ENCODE data around the gene CYP4F2. TPM values are rescaled to one million over a fixed set of nuclear protein-coding genes. Genes with fewer than 3 reads are reported as not detected.

CYP4F2 gene
- total and polyA plus RNA-seq, 2 of the 8 experiments (the other 6 are each of a cell fraction or from before 2014, with no cell fraction given), result not detected

DNA sequence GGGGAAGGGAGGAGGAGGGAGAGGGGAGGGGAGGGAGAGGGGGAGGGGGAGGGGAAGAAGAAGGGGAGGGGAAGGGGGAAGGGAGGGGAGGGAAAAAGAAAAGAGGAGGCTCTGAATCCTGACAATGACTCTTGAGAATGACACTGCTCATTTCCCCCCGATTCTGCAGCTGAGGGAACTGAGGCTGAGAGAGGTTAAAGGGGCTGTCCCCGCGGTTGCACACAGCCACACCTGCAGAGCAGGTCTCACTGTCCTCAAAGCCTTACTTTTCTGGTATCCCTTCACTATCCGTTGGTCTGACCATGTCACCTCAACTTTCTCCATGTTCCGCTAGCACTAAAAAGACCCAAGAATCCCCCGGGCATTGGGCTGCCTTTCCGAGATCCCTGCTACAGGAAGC is 35.4 kb downstream of the CYP4F2 start:
- H2BK15ac ChIP-seq (ENCODE audit: low read length), result no peak overlapping the region
- no peak overlapping the region for H2BK5ac ChIP-seq (ENCODE audit: low read depth, low read length)
- no peaks in the 10 kb centered on the region for H4K20me1 ChIP-seq (replicated peaks in 1 of 2; ENCODE audit: control insufficient read depth in 1 of 2, insufficient read depth in 2 of 2, low read length in 2 of 2)
- WGBS, 2 experiments (ENCODE audit: extremely low coverage in 1 of 2, insufficient coverage in 1 of 2, insufficient read length in 1 of 2, insufficient replicate concordance in 2 of 2, low coverage in 1 of 2, low lambda C conversion rate in 2 of 2, missing lambda C conversion rate in 1 of 2), result 75% methylated on average over 5 of the region's 7 CpGs; no CpG with 5 or more reads in 1 of the 2 experiments
- no peak overlapping the region for H2AK5ac ChIP-seq (ENCODE audit: low read depth, low read length)
- H3K36me3 ChIP-seq (ENCODE audit: control insufficient read depth in 2 of 4, insufficient read depth in 4 of 4, low read length in 3 of 4), result no peaks in the 10 kb centered on the region
- no peak overlapping the region for H3K14ac ChIP-seq (ENCODE audit: insufficient read length)
- H3K9ac ChIP-seq (replicated peaks in 1 of 4; ENCODE audit: extremely low read depth in 1 of 4, low read depth in 3 of 4, low read length in 3 of 4), result no peak overlapping the region
- DNase-seq (ENCODE audit: low read depth in 1 of 2, low spot score in 2 of 2), result no peak
- no peak overlapping the region for H2AFZ ChIP-seq (ENCODE audit: low read length)
- no peak overlapping the region for H4K91ac ChIP-seq (replicated peaks; ENCODE audit: insufficient read length, low read length)
- no peak overlapping the region for H3K4ac ChIP-seq (replicated peaks; ENCODE audit: insufficient read length, low read depth, low read length)
- ChIA-PET POLR2A (ENCODE audit: partially characterized antibody) (no interaction called here), CTCF (ENCODE audit: partially characterized antibody) (no interaction called here)
- no peak for FAIRE-seq
- H3K79me2 ChIP-seq (ENCODE audit: control insufficient read depth in 1 of 2, insufficient read depth in 2 of 2, low read length in 2 of 2), result no peaks in the 10 kb centered on the region
- H4K5ac ChIP-seq (ENCODE audit: insufficient read length, low read depth, low read length), result no peak overlapping the region
- H3K4me2 ChIP-seq (ENCODE audit: insufficient read depth in 1 of 2, low read depth in 2 of 2, low read length in 2 of 2), result no peak overlapping the region
- no peak overlapping the region for H2BK12ac ChIP-seq (ENCODE audit: low read depth, low read length)
- no peak overlapping the region for H4K8ac ChIP-seq (ENCODE audit: extremely low read depth, insufficient read depth, low read length)
- H2BK120ac ChIP-seq (replicated peaks; ENCODE audit: low read depth, low read length), result no peak overlapping the region
- H3K56ac ChIP-seq (replicated peaks; ENCODE audit: insufficient read length, low read depth, low read length), result no peak overlapping the region
- peaks cover 40 to 82% of the 10 kb centered on the region in 2 experiments for H3K9me3 ChIP-seq (ENCODE audit: insufficient read depth in 2 of 2, low read depth in 1 of 2, low read length in 1 of 2)
- no peak overlapping the region for H3K4me3 ChIP-seq (ENCODE audit: extremely low read depth in 1 of 4, insufficient read depth in 2 of 4, low read depth in 3 of 4, low read length in 4 of 4)
- no peaks in the 10 kb centered on the region for H3K4me1 ChIP-seq (replicated peaks in 1 of 4; ENCODE audit: control insufficient read depth in 3 of 4, insufficient read depth in 4 of 4, low read length in 3 of 4)
- H3K23ac ChIP-seq (ENCODE audit: insufficient read length), result no peak overlapping the region
- no peaks in the 10 kb centered on the region for H3K23me2 ChIP-seq (ENCODE audit: low read depth, low read length)
- H3K27ac ChIP-seq (ENCODE audit: low read depth, low read length), result no peak overlapping the region
- H3K27me3 ChIP-seq (replicated peaks in 1 of 4; ENCODE audit: control insufficient read depth in 3 of 4, extremely low read depth in 1 of 4, insufficient read depth in 3 of 4, low read length in 3 of 4), result no peaks in the 10 kb centered on the region
- H2BK20ac ChIP-seq (ENCODE audit: low read length), result no peak overlapping the region
- no peak overlapping the region for H3K18ac ChIP-seq (ENCODE audit: extremely low read depth, low read length)
- H3K79me1 ChIP-seq (ENCODE audit: low read depth, low read length), result no peaks in the 10 kb centered on the region
- TF ChIP-seq, protein P1, sequence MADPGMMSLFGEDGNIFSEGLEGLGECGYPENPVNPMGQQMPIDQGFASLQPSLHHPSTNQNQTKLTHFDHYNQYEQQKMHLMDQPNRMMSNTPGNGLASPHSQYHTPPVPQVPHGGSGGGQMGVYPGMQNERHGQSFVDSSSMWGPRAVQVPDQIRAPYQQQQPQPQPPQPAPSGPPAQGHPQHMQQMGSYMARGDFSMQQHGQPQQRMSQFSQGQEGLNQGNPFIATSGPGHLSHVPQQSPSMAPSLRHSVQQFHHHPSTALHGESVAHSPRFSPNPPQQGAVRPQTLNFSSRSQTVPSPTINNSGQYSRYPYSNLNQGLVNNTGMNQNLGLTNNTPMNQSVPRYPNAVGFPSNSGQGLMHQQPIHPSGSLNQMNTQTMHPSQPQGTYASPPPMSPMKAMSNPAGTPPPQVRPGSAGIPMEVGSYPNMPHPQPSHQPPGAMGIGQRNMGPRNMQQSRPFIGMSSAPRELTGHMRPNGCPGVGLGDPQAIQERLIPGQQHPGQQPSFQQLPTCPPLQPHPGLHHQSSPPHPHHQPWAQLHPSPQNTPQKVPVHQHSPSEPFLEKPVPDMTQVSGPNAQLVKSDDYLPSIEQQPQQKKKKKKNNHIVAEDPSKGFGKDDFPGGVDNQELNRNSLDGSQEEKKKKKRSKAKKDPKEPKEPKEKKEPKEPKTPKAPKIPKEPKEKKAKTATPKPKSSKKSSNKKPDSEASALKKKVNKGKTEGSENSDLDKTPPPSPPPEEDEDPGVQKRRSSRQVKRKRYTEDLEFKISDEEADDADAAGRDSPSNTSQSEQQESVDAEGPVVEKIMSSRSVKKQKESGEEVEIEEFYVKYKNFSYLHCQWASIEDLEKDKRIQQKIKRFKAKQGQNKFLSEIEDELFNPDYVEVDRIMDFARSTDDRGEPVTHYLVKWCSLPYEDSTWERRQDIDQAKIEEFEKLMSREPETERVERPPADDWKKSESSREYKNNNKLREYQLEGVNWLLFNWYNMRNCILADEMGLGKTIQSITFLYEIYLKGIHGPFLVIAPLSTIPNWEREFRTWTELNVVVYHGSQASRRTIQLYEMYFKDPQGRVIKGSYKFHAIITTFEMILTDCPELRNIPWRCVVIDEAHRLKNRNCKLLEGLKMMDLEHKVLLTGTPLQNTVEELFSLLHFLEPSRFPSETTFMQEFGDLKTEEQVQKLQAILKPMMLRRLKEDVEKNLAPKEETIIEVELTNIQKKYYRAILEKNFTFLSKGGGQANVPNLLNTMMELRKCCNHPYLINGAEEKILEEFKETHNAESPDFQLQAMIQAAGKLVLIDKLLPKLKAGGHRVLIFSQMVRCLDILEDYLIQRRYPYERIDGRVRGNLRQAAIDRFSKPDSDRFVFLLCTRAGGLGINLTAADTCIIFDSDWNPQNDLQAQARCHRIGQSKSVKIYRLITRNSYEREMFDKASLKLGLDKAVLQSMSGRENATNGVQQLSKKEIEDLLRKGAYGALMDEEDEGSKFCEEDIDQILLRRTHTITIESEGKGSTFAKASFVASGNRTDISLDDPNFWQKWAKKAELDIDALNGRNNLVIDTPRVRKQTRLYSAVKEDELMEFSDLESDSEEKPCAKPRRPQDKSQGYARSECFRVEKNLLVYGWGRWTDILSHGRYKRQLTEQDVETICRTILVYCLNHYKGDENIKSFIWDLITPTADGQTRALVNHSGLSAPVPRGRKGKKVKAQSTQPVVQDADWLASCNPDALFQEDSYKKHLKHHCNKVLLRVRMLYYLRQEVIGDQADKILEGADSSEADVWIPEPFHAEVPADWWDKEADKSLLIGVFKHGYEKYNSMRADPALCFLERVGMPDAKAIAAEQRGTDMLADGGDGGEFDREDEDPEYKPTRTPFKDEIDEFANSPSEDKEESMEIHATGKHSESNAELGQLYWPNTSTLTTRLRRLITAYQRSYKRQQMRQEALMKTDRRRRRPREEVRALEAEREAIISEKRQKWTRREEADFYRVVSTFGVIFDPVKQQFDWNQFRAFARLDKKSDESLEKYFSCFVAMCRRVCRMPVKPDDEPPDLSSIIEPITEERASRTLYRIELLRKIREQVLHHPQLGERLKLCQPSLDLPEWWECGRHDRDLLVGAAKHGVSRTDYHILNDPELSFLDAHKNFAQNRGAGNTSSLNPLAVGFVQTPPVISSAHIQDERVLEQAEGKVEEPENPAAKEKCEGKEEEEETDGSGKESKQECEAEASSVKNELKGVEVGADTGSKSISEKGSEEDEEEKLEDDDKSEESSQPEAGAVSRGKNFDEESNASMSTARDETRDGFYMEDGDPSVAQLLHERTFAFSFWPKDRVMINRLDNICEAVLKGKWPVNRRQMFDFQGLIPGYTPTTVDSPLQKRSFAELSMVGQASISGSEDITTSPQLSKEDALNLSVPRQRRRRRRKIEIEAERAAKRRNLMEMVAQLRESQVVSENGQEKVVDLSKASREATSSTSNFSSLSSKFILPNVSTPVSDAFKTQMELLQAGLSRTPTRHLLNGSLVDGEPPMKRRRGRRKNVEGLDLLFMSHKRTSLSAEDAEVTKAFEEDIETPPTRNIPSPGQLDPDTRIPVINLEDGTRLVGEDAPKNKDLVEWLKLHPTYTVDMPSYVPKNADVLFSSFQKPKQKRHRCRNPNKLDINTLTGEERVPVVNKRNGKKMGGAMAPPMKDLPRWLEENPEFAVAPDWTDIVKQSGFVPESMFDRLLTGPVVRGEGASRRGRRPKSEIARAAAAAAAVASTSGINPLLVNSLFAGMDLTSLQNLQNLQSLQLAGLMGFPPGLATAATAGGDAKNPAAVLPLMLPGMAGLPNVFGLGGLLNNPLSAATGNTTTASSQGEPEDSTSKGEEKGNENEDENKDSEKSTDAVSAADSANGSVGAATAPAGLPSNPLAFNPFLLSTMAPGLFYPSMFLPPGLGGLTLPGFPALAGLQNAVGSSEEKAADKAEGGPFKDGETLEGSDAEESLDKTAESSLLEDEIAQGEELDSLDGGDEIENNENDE (IDR thresholded peaks at IDR 0.05; ENCODE audit: insufficient replicate concordance, low read length), result no peak

All from H1 (cell line).